ENCODE data around the gene KRTAP10-6. TPM values are rescaled to one million over a fixed set of nuclear protein-coding genes. Genes with fewer than 3 reads are reported as not detected.

Gene KRTAP10-6
- total and polyA plus RNA-seq, 2 experiments from 2014 or later = not detected

- peaks cover 27% of the 10 kb centered on the region for H3K27me3 ChIP-seq (replicated peaks; ENCODE audit: insufficient read depth)
- H3K9ac ChIP-seq = no peak overlapping the region
- H3F3A ChIP-seq (ENCODE audit: insufficient read depth) = no peaks in the 10 kb centered on the region
- in situ Hi-C loops (cut with MboI) = no loop called here
- H4K20me1 ChIP-seq (ENCODE audit: insufficient read depth) = no peaks in the 10 kb centered on the region
- DNase-seq = no peak
- no peak overlapping the region for H3K27ac ChIP-seq
- no peak overlapping the region for H2AFZ ChIP-seq
- H3K9me3 ChIP-seq (ENCODE audit: low read depth) = no peaks in the 10 kb centered on the region
- H3K4me2 ChIP-seq (ENCODE audit: unreplicated experiment) = no peak overlapping the region
- WGBS, 2 experiments (ENCODE audit: low coverage in 1 of 2, low lambda C conversion rate in 2 of 2, missing lambda C conversion rate in 2 of 2) = 14 to 20% methylated on average over 14 of the region's 14 CpGs
- H3K79me2 ChIP-seq (ENCODE audit: insufficient read depth) = no peaks in the 10 kb centered on the region
- no peaks in the 10 kb centered on the region for H3K36me3 ChIP-seq (ENCODE audit: low read depth)
- no peak overlapping the region for H3K4me3 ChIP-seq
- no peaks in the 10 kb centered on the region for H3K9me2 ChIP-seq (ENCODE audit: insufficient read depth)
- TF ChIP-seq EZH2 (IDR thresholded peaks at IDR 0.05; ENCODE audit: insufficient read depth, poor library complexity, severe bottlenecking) (no peak), EZH2phosphoT487 (IDR thresholded peaks at IDR 0.05; ENCODE audit: insufficient read depth, low read depth) (no peak)
- no peaks in the 10 kb centered on the region for H3K4me1 ChIP-seq (ENCODE audit: insufficient read depth)
Measured at GRCh38 chr21:44548922-44549321, 43.4 kb downstream of the KRTAP10-6 start.

- H3K9ac ChIP-seq = no peak overlapping the region
- no peak overlapping the region for H3K4me2 ChIP-seq (ENCODE audit: unreplicated experiment)
- H3K36me3 ChIP-seq (ENCODE audit: low read depth) = no peaks in the 10 kb centered on the region
- WGBS, 2 experiments (ENCODE audit: low coverage in 1 of 2, low lambda C conversion rate in 2 of 2, missing lambda C conversion rate in 2 of 2) = 23 to 24% methylated on average over 13 of the region's 13 CpGs
- H3K9me3 ChIP-seq (ENCODE audit: low read depth) = no peaks in the 10 kb centered on the region
- no peaks in the 10 kb centered on the region for H3K9me2 ChIP-seq (ENCODE audit: insufficient read depth)
- no peak for TF ChIP-seq EZH2phosphoT487 (IDR thresholded peaks at IDR 0.05; ENCODE audit: insufficient read depth, low read depth)
- TF ChIP-seq EZH2 (IDR thresholded peaks at IDR 0.05; ENCODE audit: insufficient read depth, poor library complexity, severe bottlenecking) = no peak
- H3K4me3 ChIP-seq = no peak overlapping the region
- no peak for DNase-seq
- H3K27ac ChIP-seq = no peak overlapping the region
- H2AFZ ChIP-seq = no peak overlapping the region
- H4K20me1 ChIP-seq (ENCODE audit: insufficient read depth) = no peaks in the 10 kb centered on the region
- H3K27me3 ChIP-seq (replicated peaks; ENCODE audit: insufficient read depth) = peaks cover 22% of the 10 kb centered on the region
- in situ Hi-C loops (cut with MboI) = no loop called here
- no peaks in the 10 kb centered on the region for H3F3A ChIP-seq (ENCODE audit: insufficient read depth)
- H3K79me2 ChIP-seq (ENCODE audit: insufficient read depth) = no peaks in the 10 kb centered on the region
- no peaks in the 10 kb centered on the region for H3K4me1 ChIP-seq (ENCODE audit: insufficient read depth)
Measured at GRCh38 chr21:44548381-44548780, 43.9 kb downstream of the KRTAP10-6 start.

GRCh38 chr21:44547656-44548331 is 44.5 kb downstream of the KRTAP10-6 start:
- H4K20me1 ChIP-seq (ENCODE audit: insufficient read depth) = no peaks in the 10 kb centered on the region
- DNase-seq = no peak
- no peak overlapping the region for H3K27ac ChIP-seq
- H3K4me3 ChIP-seq = no peak overlapping the region
- no peak overlapping the region for H2AFZ ChIP-seq
- H3K27me3 ChIP-seq (replicated peaks; ENCODE audit: insufficient read depth) = peaks cover 17% of the 10 kb centered on the region
- H3F3A ChIP-seq (ENCODE audit: insufficient read depth) = no peaks in the 10 kb centered on the region
- no peaks in the 10 kb centered on the region for H3K9me2 ChIP-seq (ENCODE audit: insufficient read depth)
- H3K79me2 ChIP-seq (ENCODE audit: insufficient read depth) = no peaks in the 10 kb centered on the region
- no peak overlapping the region for H3K9ac ChIP-seq
- no peaks in the 10 kb centered on the region for H3K36me3 ChIP-seq (ENCODE audit: low read depth)
- in situ Hi-C loops (cut with MboI) = no loop called here
- 11 to 15% methylated on average over 5 of the region's 5 CpGs for WGBS, 2 experiments (ENCODE audit: low coverage in 1 of 2, low lambda C conversion rate in 2 of 2, missing lambda C conversion rate in 2 of 2)
- TF ChIP-seq EZH2phosphoT487 (IDR thresholded peaks at IDR 0.05; ENCODE audit: insufficient read depth, low read depth) = no peak
- no peak for TF ChIP-seq EZH2 (IDR thresholded peaks at IDR 0.05; ENCODE audit: insufficient read depth, poor library complexity, severe bottlenecking)
- H3K4me1 ChIP-seq (ENCODE audit: insufficient read depth) = no peaks in the 10 kb centered on the region
- no peaks in the 10 kb centered on the region for H3K9me3 ChIP-seq (ENCODE audit: low read depth)
- no peak overlapping the region for H3K4me2 ChIP-seq (ENCODE audit: unreplicated experiment)

GRCh38 chr21:44544566-44544965 is 47.7 kb downstream of the KRTAP10-6 start:
- Histone ChIP-seq H3K9me3 (ENCODE audit: low read depth) (no peaks in the 10 kb centered on the region), H3F3A (ENCODE audit: insufficient read depth) (no peaks in the 10 kb centered on the region), H3K27ac (no peak overlapping the region), H3K4me1 (ENCODE audit: insufficient read depth) (no peaks in the 10 kb centered on the region), H3K9me2 (ENCODE audit: insufficient read depth) (no peaks in the 10 kb centered on the region), H3K4me2 (ENCODE audit: unreplicated experiment) (no peak overlapping the region), H3K9ac (no peak overlapping the region), H3K79me2 (ENCODE audit: insufficient read depth) (no peaks in the 10 kb centered on the region), H2AFZ (no peak overlapping the region), H3K36me3 (ENCODE audit: low read depth) (no peaks in the 10 kb centered on the region), H4K20me1 (ENCODE audit: insufficient read depth) (no peaks in the 10 kb centered on the region), H3K27me3 (replicated peaks; ENCODE audit: insufficient read depth) (peaks cover 17% of the 10 kb centered on the region), H3K4me3 (no peak overlapping the region)
- in situ Hi-C loops (cut with MboI) = no loop called here
- TF ChIP-seq EZH2phosphoT487 (IDR thresholded peaks at IDR 0.05; ENCODE audit: insufficient read depth, low read depth) (no peak), EZH2 (IDR thresholded peaks at IDR 0.05; ENCODE audit: insufficient read depth, poor library complexity, severe bottlenecking) (no peak)
- 16% methylated on average over 3 of the region's 3 CpGs for WGBS, 2 experiments (ENCODE audit: low coverage in 1 of 2, low lambda C conversion rate in 2 of 2, missing lambda C conversion rate in 2 of 2)
- DNase-seq = no peak
